ENCODE measurements around the gene ANAPC5. TPM values are rescaled to one million over a fixed set of nuclear protein-coding genes. Genes with fewer than 3 reads are reported as not detected.

The ANAPC5 gene
- total RNA-seq, 1 donor from 2014 or later = 65.1 TPM

DNA sequence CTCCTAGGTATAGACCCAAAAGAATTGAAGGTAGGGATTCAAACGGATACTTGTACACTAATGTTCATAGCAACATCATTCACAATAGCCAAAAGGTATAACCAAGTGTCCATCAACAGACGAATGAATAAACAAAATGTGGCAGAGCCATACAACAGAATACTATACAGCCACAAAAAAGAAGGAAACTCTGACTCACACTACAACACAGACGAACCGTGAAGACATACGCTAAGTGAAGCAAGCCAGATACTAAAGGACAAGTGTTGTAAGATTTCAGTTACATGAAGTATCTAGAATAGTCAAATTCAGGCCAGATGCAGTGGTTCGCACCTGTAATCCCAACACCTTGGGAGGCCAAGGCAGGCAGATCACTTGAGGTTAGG, 74.8 kb downstream of the ANAPC5 start:
- intact Hi-C loops (cut with micrococcal nuclease) = no loop called here
- TF ChIP-seq, protein P1, sequence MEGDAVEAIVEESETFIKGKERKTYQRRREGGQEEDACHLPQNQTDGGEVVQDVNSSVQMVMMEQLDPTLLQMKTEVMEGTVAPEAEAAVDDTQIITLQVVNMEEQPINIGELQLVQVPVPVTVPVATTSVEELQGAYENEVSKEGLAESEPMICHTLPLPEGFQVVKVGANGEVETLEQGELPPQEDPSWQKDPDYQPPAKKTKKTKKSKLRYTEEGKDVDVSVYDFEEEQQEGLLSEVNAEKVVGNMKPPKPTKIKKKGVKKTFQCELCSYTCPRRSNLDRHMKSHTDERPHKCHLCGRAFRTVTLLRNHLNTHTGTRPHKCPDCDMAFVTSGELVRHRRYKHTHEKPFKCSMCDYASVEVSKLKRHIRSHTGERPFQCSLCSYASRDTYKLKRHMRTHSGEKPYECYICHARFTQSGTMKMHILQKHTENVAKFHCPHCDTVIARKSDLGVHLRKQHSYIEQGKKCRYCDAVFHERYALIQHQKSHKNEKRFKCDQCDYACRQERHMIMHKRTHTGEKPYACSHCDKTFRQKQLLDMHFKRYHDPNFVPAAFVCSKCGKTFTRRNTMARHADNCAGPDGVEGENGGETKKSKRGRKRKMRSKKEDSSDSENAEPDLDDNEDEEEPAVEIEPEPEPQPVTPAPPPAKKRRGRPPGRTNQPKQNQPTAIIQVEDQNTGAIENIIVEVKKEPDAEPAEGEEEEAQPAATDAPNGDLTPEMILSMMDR (IDR thresholded peaks at IDR 0.05; ENCODE audit: borderline replicate concordance) = no peak
- Histone ChIP-seq H3K4me1 (peaks cover 32% of the 10 kb centered on the region), H3K9me3 (replicated peaks) (no peaks in the 10 kb centered on the region), H3K27ac (replicated peaks) (no peak overlapping the region), H3K27me3 (ENCODE audit: low read depth) (no peaks in the 10 kb centered on the region), H3K4me3 (no peak overlapping the region), H3K36me3 (peaks cover 29% of the 10 kb centered on the region)
- DNase-seq = no peak

DNA sequence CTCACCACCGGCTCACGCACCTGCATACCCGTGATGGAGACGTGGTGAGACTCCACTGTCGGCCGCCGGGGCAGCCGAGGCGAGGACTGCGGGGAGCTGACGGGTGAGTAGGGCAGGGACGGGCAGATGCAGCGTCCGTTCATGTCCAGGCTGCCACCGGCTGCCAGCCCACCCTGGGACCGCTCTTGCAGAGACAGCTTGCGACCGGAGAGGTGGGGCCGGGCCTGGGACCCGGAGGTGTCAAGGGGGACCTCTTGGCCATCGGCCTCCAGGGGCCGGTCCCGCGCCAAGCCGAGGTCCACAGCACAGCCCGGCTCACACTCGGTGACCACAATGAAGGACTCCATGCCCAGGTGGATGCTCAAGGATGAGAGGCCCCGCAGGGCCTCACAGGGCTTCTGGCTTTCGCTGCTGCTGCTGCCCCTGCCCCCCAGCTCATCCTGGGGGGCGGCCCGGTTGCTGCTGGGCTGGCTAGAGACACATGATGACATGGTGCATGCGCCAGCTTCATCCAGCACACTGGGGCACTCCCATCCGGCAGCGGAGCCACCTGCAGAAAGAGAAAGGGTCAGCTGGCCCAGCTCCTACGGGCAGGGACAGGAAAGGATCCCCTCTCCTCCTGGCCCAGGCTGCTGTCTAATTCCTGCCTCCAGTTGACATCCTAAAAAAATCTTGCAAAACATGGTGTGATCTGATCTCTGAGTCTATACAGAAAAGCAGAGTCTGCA, 78.0 kb downstream of the ANAPC5 start:
- Histone ChIP-seq H3K36me3 (peaks cover 49% of the 10 kb centered on the region), H3K27me3 (ENCODE audit: low read depth) (no peaks in the 10 kb centered on the region), H3K9me3 (replicated peaks) (no peaks in the 10 kb centered on the region), H3K4me1 (peaks cover 11% of the 10 kb centered on the region), H3K27ac (replicated peaks) (no peak overlapping the region), H3K4me3 (no peak overlapping the region)
- intact Hi-C loops (cut with micrococcal nuclease) = no loop called here
- DNase-seq = no peak
- TF ChIP-seq, protein P1 (IDR thresholded peaks at IDR 0.05; ENCODE audit: borderline replicate concordance) = no peak

DNA sequence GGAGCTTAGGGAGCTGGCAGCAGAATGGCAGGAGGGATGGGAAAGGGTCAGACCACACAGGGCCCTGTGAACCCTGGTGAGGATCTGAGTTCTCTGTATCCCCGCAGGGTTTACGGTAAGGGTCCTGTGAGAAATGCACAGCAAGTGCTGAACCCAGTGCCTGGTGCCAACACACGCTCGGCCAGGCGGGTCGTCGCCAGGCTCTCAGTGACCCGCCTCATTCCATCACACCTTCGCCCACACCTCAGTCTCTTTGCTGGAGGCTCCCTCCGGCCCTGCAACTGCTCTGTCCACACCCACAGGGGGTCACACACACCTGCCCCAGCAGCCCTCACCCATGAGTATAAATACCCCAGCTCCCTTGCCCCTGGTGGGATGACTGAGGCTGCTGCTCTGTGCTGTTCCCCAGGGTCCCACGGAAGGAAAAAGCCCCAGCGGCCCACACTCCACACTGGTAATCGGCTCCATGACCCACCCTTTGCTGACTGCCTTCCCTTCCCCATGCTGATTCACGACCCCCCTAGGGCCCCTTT, 78.8 kb downstream of the ANAPC5 start:
- Histone ChIP-seq H3K4me3 (no peak overlapping the region), H3K9me3 (replicated peaks) (no peaks in the 10 kb centered on the region), H3K36me3 (peaks cover 57% of the 10 kb centered on the region), H3K27ac (replicated peaks) (no peak overlapping the region), H3K27me3 (ENCODE audit: low read depth) (no peaks in the 10 kb centered on the region), H3K4me1 (peaks cover 4% of the 10 kb centered on the region)
- TF ChIP-seq, protein P1 (IDR thresholded peaks at IDR 0.05; ENCODE audit: borderline replicate concordance) = no peak
- intact Hi-C loops (cut with micrococcal nuclease) = no loop called here
- no peak for DNase-seq

DNA sequence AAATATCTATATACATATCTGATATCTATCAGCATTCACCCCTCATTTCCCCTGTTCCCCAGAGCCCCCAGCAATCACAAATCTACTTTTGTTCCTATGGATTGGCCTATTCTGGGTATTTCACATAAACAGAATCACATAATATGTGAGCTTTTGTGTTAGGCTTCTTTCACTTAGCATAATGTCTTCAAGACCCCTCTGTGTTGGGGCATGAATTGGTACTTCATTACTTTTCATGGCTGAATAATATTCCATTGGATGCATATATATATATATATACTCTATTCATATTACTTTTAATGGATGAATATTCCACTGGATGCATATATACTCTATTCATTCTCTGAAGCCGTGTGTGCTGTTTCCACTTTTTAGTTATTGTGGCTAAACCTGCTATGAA, 84.4 kb downstream of the ANAPC5 start:
- Histone ChIP-seq H3K4me3 (no peak overlapping the region), H3K27ac (replicated peaks) (no peak overlapping the region), H3K27me3 (ENCODE audit: low read depth) (no peaks in the 10 kb centered on the region), H3K9me3 (replicated peaks) (no peaks in the 10 kb centered on the region), H3K4me1 (no peaks in the 10 kb centered on the region), H3K36me3 (peaks cover 74% of the 10 kb centered on the region)
- intact Hi-C loops (cut with micrococcal nuclease) = no loop called here
- no peak for DNase-seq
- TF ChIP-seq, protein P1 (IDR thresholded peaks at IDR 0.05; ENCODE audit: borderline replicate concordance) = no peak

DNA sequence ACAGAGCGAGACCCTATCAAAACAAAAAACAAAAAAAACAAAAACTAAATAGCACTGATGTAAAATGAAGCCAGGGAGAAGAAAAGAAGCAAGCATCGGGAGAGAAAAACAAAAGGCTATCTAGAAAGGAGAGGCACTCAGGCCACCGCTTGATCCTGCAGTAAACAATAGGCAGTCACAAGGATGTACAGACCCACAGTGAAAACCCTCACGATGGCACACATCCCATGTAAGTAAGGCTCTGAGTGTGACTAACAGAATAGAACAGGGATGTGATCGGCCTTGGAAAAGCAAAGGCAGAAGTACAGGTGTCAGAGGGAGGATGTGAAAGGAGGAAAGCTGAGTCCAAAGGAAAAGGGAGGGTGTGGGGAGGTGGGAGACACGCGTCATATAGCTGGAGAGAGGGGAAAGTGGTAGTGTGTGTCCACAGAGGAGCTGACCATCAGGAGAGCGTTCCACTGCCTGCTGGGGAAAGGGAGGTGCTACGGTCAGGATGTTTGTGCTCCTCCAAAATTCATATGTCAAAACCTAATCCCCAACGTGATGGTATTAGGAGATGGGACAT, 87.2 kb downstream of the ANAPC5 start:
- intact Hi-C loops (cut with micrococcal nuclease) = no loop called here
- DNase-seq = no peak
- H3K4me3 ChIP-seq = no peak overlapping the region
- no peaks in the 10 kb centered on the region for H3K9me3 ChIP-seq (replicated peaks)
- H3K27me3 ChIP-seq (ENCODE audit: low read depth) = no peaks in the 10 kb centered on the region
- H3K27ac ChIP-seq (replicated peaks) = no peak overlapping the region
- no peaks in the 10 kb centered on the region for H3K4me1 ChIP-seq
- peaks cover 82% of the 10 kb centered on the region for H3K36me3 ChIP-seq
- TF ChIP-seq, protein P1 (IDR thresholded peaks at IDR 0.05; ENCODE audit: borderline replicate concordance) = no peak

Measured in left ventricle myocardium inferior (tissue), 1 donor.